ENCODE measurements around the gene DLX5. TPM values are rescaled to one million over a fixed set of nuclear protein-coding genes. Genes with fewer than 3 reads are reported as not detected.
"Not testable (repeated sequence)": the region's sequence is repeated elsewhere in the genome, so short reads cannot be mapped to it uniquely, and the experiment has no call there.

Gene DLX5
- polyA plus RNA-seq (2013, experiment 1 of 2; ENCODE audit: insufficient read length), result not detected
- polyA plus RNA-seq (2013, experiment 2 of 2; ENCODE audit: insufficient read length), result 0.06 TPM

DNA sequence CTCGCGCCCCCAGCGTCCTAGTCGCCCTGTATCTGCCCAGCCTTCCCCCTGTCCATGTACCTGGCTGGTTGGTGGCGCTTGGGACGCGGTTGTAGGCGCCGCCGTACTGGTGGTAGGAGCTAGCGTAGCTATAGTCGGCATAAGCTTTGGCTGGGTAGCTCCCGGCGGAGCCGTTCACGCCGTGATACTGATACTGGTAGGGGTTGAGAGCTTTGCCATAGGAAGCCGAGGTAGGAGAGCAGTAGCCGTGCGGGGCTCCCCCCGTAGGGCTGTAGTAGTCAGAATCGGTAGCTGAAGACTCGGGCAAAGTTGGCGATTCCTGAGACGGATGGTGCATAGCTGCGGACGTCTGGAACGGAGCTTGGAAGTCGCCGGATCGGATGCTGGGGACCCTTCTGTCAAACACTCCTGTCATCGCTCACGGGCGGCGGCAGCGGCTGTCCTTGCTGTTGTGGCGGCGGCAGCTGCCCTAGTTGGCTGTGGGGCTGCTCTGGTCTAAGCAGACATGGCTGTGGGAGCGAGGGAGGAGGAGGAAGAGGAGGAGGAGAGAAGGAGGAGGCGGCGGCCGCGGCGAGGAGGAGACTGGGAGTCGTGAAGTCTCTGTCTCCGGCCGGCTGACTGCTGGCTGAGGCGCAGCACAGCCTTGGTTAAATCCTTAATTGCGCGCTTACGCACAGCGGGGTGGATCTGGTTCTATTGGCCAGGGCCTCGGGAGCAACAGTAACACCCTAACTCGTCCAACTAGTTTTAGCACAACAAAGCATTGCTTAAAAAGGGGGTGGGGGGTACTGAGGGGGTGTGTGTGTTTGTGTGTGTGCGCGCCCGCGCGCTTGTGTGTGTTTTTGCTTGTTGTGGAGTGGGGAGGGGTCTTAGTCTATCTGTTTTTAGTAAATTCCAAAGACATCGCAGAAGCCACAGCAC, at the start of gene DLX5:
Gene DLX5 (minus strand): TSS at position 623 of the 921 bp plus-strand sequence. CDS start 208 bp downstream, at position 415.
- DNase-seq, result peak; percentile 29

DNA sequence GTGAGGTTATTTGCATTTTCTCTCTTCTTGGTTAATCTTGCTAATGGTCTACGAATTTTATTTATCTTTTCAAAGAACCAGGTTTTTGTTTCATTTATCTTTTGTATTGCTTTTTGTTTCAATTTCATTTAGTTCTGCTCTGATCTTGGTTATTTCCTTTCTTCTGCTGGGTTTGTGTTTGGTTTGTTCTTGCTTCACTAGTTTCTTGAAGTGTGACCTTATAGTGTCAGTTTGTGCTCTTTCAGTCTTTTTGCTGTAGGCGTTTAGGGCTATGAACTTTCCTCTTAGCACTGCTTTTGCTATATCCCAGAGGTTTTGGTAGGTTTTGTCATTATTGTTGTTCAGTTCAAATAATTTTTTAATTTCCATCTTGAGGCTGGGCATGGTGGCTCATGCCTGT, 47.4 kb upstream of the DLX5 start:
- DNase-seq, result not testable (repeated sequence)

DNA sequence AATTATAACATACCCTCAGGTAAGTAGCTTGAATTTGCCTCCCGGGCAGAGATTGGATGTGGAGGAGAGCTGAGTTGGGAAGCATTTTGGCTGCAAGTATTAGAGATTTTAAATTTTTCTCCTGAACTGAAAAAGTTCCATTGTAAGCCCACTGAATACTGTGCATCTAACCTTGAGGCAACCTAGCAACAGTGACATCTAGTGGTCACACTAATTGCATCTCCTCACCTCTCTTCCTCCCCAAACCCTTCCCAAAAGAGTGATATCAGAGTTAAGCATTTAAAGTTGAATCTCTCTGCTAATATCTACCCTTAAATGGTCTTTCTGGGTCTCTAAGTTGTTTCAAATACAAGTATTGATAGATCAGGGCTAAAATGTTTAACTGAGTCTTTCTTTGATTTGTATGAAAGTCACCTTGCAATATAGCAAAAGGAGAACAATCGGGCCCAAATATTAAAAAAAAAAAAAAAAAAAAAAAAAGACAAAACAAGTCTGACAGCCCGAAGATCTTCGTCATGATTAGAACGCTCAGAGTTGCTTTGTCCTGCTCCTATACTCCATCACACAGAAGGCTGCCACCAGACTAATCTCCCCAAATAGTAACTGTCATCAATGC, 40.4 kb upstream of the DLX5 start:
- peak; percentile 30 for DNase-seq

DNA sequence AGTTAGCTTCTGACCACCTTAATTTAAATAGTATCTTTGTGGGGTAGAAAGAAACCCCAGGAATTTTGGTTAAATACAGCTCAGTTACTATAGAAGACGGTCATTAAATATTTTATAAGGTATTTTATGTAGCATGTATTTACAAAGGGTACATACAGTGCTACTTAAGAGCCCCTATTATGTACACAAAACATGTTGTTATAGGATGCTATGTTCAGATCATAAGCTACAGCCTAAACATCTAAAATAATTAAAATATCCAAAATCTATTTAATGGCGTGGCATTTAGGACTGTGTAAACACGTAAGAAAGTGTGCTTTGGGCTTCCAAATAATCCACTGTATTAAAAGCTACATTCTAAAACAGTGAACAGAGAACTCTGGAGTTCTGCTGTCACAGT, 39.4 kb upstream of the DLX5 start:
- no peak for DNase-seq

DNA sequence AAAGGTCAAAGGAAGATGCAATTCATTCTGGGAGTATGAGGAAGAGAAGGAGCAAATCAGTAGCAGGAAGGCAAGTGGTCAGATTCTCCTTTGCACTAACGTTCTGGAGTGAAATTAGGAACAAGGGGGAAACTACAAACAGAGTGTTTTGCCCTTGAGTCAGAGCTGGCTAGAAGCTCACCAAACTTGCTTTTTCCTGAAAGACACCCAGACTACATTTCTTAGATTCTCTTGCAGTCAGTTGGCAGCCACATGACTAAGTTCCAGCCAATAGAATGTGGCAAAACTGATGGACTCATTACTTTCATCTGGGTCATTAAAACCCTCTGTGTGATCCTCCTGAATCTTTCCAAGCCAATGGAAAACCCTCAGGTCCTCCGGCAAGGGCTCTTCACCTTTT, 18.6 kb upstream of the DLX5 start:
- no peak for DNase-seq

DNA sequence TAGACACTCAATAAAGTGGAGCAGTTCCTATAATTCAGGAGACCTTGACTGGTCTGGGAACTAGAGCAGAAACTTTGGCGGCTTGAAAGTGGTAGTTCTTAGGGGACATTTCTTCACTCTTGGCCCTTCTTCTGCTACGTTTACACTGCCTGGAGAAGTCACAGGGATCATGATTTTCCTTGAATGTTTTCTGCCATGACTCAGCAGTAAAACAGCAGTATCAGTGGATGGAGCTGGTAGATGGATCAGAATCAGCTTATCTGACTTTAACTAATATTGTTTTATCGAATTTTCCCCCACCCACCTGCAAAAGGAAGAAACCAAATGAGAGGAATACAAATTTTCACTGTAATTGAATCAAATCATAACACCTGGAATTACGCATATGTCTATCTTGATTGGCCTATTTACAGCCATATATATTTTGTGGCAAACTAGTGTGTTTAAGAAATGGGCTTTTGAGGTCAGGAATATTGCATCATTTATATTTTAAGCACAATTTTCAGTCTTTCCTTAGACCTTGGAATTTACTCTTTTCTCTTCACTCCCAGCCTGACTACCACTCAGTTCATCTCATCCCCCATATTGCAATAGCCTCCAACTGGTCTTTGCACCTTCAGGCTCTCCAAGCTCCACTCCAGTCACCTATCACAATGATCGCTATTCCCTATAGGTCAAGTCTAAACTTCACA, 14.9 kb upstream of the DLX5 start:
- DNase-seq, result no peak

DNA sequence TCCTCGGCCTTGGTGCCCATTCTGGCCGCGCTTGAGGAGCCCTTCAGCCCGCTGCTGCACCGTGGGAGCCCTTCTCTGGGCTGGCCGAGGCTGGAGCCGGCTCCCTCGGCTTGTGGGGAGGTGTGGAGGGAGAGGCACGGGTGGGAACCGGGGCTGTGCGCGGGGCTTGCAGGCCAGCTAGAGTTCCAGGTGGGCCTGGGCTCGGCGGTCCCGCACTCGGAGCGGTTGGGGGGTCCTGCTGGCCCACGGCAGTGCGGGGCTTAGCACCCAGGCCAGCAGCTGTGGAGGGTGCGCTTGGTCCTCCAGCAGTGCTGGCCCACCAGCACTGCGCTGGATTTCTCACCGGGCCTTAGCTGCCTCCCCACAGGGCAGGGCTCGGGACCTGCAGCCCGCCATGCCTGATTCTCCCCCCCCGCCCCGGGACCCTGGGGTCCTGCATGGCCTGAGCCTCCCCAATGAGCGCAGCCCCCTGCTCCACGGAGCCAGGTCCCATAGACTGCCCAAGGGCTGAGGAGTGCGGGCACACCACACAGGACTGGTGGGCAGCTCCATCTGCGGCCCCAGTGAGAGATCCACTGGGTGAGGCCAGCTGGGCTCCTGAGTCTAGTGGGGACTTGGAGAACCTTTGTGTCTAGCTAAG, 9.7 kb upstream of the DLX5 start:
- not testable (repeated sequence) for DNase-seq

DNA sequence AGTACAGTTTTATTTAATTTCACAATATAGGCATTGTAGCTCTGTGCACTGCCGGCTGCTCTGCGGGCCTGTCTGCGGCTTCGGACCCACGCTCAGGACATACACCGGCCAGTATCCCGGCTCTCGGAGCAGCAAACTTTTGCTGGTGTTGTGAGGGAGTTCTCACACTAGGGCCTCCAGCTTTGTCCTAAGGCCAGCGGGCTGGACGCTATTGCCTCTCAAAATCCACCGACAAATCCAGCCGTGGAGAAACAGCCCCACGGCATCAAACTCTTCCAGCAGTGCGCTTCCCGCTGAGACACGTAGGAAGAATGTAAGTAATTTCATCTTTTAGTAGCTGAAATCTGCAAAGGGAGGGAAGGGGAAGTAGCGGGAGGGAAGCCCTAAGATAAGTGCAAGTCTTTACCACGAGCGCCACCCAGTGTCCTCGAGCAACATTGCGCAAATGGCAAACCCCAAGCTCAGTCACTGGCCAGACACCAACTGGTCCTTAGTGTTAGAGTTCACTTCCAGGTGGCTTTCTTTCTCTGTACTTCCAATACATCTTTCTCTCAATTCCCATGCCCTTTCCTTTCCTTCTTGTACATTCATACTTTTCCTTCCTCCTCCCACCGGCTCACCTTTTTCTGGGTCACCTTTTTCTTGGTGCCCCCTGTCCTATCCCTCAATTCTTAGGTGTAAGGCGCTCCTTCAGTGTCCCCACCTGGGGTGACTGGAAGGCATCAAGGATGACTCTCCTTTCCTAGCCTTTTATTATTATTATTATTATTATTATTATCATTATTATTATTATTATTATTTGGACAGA, 3.0 kb upstream of the DLX5 start:
- peak; percentile 85 for DNase-seq

DNA sequence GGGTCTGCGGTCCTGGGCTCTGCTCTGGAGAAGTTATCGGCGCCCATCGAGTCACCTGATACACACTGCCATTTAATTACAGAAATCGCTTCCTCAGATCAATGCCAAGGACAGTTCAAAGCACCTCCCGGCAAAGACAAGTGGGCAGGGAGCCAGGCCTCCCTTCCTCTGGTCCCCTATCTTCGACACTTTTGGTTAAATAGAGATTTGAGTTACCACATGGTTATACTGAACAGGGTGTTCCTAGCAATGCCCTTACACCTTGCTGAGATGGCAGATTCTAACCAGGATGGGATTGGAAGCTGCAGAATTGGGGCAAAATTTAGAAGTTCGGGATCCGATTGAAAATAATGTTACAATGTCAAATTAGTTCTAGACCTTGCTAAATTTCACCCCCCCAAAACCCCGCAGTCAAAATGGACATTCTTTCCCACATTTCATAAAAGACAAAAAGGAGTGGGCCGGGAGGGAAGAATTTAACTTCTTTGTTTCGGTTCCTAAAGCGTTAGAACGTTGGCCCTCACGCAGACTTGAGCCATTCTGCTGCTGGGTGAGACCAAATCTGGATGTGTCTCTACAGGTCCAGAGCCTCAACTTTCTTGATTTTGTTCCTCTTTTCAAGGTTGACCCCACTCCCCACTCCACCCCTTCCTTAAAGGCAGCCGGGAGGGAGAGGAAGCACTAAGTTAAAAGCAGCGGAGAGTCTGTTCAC, 2.2 kb upstream of the DLX5 start:
- no peak for DNase-seq

DNA sequence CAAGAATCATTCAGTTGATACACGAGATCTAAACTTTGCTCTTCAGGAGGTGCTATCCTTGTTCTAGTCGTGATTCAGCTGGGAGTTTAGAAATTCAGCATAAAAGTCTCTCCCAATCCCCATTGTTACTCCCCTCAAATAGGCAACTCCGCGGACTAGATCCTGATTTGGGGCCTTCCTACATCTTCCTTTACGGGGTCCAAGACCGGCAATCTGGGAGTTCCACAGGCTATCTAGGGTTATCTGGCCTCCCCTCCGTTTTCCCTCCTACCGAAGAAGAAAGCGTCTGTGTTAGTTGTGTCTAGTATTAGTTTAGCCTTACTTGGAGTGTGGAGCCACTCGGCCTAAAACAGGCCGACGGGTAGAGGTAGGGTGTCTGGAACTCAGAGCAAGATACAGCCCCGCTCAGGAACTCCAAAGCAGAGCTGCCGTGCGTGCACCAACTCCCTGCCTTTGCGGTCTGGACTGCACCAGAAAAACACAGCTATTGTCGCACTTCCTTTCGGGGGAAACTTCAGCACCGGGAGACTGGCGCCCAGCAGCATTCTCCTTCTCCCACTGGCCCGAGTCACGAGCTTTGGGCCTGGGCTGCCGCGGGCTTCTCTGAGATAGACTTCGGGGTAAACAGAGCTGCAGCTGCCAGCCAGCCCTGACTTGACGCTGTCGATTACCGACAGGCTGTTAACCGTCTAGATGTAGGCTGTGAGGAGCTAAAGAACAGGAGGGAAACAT, 1.5 kb upstream of the DLX5 start:
- no peak for DNase-seq

DNA sequence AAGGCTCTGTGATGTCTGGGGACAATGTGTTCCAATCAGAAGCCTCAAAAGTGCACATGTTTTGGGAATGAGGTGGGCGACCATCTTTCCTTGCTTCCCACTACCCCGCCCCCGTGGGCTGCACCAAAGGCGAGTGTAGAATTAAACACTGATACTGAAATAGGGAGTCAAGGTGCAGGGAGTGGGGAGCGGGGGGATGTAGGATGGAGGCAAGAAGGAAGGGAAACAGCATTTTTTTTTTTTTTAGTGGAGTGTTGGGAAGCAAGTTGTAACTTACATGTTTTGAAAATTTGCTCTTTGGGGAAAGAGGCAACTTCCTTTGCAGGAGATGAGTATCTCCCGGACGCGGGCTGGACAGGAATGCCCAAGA, 484 bp upstream of the DLX5 start:
- no peak for DNase-seq

DNA sequence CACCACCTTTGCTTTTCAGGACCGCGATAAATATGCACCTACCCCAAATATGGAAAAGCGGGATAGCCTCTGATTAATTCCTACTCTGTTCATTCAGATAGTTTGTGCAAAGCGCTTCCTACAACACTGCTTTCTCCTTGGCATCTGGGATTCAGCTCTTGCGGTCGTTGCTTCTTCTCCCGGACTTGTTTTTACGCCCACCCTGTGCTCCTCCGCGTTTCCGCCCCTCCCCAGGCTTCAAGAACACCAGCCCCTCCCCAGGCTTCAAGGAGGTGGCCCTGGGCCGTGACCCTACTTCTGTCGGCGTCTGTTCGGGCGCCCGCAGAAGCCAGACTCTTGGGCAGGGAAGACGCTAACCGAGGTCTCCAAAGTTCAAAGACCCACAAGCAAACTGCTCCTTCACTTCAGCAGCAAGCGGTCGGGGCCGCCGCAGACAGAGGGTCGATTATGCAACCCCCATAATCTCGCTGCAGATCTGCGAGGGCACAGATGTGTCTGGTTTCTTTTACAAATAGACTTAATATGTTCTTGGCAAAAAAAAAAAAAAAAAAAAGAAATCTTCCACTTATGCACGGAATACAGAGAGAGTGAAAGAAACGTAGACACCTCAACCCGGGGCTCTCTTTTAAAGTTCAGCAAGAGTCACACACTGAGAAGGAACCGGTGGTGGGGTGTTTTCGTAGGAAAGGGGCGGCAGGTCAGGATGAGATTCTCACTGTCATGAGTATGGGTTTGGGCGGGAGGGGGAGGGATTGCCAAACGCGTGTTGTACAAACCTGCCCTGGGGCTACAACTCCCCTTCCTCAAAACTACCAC, 1.9 kb downstream of the DLX5 start:
- no peak for DNase-seq

DNA sequence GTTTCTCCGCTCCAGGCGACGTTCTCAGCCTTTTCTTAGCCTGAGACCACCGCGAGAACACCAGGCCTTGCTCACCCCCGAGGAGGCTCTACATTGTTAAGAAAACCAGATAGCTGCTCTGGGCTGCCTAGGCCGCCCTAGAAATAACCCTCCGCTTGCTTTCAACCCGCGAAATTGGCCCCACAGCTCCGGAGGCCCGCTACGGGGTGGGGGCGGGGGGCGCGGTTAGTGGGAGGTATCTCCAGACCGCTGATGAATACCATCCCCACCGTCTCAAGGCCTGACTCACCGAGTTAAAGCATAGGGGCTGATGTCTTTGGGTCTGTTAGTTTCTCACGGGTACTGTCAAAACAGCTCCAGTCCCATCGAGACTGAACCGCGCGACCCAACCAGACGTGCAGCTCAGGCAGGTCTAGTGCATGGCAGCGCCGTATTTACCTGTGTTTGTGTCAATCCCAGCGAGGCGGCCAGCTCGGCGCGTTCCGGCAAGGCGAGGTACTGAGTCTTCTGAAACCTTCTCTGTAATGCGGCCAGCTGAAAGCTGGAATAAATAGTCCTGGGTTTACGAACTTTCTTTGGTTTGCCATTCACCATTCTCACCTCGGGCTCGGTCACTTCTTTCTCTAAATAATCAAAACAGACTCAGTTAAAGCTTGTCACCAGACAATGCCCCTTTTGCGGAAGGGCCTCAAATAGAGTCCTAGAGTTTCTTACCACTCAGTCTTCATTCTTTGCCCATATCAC, 2.7 kb downstream of the DLX5 start:
- DNase-seq, result no peak

DNA sequence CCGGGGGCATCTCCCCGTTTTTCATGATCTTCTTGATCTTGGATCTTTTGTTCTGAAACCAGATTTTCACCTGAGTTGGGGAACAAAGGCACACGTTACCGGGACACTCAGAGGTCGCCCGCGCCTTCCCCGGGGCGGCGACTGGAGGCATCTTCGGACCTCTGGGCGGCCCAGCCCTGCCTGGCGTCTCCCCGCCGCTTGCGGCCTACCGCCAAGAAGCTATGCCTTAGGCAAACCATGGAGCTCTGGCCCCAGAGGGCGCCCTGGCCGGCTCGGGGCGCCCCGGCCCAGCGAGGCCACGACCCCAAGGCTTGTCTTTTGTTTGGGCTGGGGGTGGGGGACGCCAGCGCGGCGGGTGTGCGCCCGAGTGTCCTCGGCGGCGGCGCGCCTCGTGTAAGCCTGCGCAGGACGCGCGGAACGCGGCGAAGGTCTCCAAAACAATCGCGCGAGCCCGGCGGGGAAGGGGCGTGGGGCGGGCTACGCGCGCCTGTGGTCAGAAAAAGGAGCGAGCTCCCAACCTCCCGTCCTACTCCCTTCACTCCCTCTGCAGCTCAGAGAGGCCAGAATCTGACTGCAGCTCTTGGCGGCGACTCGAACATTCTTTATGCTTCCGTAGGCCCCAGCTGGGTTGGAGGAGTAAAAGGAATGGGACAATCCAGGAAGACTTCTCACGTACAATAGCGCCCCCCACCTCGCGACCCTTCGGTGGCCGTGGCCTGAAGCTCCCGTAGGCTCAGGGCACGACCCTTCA, 3.5 kb downstream of the DLX5 start:
- DNase-seq, result no peak

DNA sequence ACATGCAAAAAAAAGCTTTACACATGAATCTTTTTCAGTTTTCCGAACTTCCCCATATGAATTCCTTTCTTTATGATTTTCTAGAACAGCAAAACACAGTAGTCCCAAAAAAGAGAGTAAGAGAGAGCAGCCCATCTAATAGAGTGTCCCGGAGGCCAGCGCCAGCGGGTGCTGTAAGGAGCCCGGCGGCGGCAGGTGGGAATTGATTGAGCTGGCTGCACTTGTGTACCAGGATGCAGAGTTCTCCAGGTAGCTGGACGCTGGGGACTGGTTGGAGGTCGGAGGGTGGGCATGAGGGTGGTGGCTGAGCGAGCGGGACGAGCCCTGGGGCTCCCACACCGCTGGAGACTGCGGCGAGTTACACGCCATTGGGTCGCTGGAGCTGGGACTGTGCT, 4.0 kb downstream of the DLX5 start:
- no peak for DNase-seq

DNA sequence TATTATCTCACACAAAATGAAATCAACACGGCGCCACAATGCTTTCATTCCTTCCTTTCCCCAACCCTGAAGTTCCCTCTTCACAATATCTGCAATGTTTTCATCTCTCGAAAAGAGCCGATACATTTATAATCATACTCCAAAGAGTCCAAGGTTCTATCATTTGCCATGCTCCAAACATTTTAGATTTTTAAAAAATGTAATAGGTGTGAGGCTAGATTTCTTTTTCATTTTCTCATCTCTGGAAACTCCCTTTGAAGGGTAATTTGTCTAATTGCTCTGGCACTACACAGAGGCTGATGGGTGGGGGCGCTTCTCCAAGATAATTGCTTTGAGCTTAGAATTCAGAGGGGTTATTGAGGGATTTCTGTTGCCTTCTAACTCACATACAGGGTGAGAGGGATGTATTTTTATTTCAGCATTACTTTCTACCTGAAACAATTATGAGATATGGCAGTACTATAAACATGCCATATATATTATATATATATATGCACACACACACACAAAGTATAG, 4.9 kb downstream of the DLX5 start:
- DNase-seq, result no peak

DNA sequence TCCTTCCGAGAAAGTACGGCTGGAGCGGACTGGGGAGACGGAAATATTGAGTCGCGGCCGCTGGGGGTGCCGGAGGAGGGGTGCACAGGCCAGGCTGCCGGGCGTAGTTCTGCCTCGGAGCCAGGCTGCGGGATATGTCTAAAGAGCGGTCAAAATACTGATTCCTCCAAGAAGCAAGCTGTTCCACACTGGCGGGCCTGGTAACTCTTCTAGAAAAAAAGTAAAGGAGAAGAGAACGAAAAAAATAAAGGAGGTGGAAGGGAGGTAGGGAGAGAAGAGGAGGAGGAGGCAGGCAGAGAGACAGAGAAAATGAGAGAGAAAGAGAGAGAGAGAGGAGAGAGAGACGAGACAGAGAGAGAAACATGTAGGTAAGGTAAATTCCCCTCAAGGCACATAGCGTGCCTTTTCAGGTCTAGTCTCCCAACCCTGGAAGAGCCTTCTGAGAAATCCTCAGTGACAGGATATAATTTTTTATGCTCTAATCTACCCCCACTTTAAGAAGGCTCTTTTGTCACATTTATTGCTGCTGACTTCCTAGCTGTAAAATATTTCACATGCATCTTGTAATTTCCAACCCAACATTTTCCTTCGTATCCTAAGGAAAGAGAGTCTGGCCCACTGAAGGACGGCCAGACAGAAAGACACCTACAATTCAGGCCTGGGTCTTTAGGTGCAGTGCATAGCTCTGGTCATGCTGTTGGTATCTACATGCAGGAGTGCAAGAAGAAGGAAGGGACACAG, 5.7 kb downstream of the DLX5 start:
- no peak for DNase-seq
